Measurements from ENCODE around the gene SDR9C7.

DNA sequence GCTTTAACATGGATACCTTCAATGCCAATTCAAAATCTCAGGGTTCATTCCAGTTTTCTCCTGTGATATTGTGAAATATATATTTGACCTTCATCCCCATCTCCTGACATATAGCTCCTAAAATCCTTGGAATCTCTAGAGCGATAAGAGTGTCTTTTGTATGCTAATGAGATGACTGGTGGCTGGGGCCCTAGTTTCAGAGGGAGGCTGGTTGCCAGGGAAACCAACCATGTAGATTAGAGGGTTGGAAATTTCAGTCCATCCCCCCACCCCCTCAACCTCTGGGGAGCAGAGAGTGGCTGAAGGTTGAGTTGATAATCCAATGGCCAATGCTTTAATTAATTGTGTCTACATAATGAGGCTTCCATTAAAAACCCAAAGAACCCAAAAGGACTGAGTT, 59.4 kb downstream of the SDR9C7 start:
- TF ChIP-seq, protein P1, sequence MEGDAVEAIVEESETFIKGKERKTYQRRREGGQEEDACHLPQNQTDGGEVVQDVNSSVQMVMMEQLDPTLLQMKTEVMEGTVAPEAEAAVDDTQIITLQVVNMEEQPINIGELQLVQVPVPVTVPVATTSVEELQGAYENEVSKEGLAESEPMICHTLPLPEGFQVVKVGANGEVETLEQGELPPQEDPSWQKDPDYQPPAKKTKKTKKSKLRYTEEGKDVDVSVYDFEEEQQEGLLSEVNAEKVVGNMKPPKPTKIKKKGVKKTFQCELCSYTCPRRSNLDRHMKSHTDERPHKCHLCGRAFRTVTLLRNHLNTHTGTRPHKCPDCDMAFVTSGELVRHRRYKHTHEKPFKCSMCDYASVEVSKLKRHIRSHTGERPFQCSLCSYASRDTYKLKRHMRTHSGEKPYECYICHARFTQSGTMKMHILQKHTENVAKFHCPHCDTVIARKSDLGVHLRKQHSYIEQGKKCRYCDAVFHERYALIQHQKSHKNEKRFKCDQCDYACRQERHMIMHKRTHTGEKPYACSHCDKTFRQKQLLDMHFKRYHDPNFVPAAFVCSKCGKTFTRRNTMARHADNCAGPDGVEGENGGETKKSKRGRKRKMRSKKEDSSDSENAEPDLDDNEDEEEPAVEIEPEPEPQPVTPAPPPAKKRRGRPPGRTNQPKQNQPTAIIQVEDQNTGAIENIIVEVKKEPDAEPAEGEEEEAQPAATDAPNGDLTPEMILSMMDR (conservative IDR thresholded peaks at IDR 0.05): no peak
- no peak for TF ChIP-seq EZH2 (IDR thresholded peaks at IDR 0.05; ENCODE audit: low read depth)
